HG02981 (cell line): ENCODE data around the gene UQCRQ.

Experiments used
- ATAC-seq: cut with Tn5 transposase; IDR thresholded peaks from one replicate; pipeline ENCODE4 v1.9.1; 2021; ENCODE audit warnings: mild to moderate bottlenecking, moderate library complexity; ENCODE audit not compliant: unreplicated experiment

The UQCRQ gene

GRCh38 chr5:132865668-132866341 lies 637 bp upstream of the UQCRQ start:
- peak; percentile 10 for ATAC-seq

DNA sequence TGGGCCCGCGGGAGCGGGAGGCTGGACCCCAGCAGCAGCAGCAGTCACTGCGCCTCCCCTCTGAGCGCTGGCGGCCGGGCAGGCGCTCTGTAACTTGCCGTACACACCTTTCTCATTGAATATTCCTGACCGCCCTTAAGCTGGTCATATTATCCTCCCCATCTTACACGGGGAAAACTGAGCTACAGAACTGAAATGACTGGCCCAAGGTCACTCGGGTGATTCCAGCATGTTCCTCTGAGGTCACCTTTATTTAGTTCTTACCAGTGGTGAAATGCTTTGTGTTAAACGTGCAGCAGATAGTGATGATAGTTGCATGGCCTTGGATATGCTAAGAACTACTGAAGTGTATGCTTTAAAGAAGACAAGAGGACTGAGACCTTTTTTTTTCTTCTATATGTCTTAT lies 607 bp downstream of the UQCRQ start:
- ATAC-seq: peak; percentile 15

GRCh38 chr5:132868754-132869153 lies 2.3 kb downstream of the UQCRQ start:
- ATAC-seq: no peak

GRCh38 chr5:132870801-132871200 lies 4.4 kb downstream of the UQCRQ start:
- no peak for ATAC-seq

- no peak for ATAC-seq
Observed at GRCh38 chr5:132871459-132872284, 5.2 kb downstream of the UQCRQ start.

- no peak for ATAC-seq
Observed at GRCh38 chr5:132872788-132873118, 6.3 kb downstream of the UQCRQ start.

DNA sequence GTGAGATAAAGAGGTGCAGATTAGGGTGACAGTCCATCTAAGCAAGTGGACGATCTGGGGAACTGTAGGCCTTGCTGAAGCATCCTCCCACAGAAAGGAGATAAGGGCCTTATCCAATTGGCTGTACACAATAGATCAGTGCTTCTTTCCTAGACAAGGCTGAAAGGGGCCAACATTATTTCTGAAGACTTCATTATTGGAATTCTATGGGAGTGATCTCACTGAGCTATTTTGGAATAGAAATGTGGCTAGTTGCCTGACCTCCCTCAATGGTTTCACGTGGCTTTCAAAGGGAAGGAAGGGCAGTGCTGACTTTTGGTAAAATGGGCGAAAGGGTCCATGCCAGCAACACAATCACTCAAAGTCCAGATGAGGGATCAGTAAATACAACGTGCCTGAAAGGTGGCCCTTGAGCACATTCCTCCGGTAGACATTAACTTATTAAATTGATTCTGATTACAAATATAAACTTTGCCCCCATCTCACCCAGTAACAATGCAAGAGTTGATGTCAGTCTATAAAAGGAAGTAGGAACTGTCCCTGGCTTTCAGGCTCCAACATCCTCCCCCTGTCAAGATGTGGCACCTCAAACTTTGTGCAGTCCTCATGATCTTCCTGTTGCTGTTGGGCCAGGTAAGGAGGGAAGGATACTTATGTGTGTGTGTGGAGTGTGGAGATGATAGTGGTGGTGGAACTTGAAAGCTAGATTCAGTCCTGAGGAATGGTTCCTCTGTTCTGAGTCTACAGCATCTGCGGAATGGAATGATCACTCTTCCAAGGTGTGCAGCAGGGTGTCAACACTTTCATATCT lies 6.9 kb downstream of the UQCRQ start, which contains the start of gene LEAP2:
Gene LEAP2, plus strand, starts transcription at position 550 of the 811 bp plus-strand sequence. Its CDS starts 27 bp downstream, at position 577.
- ATAC-seq: no peak

DNA sequence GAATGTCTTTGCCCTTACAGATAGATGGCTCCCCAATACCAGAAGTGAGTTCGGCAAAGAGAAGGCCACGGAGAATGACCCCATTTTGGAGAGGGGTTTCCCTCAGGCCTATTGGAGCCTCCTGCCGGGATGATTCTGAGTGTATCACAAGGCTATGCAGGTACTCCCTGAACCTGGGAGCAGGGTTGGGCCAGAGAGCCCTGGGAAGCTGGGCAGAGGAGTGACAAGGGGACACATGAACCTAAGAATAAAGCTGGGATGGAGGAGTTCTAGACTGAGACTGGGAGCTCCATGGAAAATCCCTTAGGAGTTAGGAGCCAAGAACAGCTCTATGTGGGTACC lies 7.5 kb downstream of the UQCRQ start:
- ATAC-seq: no peak

DNA sequence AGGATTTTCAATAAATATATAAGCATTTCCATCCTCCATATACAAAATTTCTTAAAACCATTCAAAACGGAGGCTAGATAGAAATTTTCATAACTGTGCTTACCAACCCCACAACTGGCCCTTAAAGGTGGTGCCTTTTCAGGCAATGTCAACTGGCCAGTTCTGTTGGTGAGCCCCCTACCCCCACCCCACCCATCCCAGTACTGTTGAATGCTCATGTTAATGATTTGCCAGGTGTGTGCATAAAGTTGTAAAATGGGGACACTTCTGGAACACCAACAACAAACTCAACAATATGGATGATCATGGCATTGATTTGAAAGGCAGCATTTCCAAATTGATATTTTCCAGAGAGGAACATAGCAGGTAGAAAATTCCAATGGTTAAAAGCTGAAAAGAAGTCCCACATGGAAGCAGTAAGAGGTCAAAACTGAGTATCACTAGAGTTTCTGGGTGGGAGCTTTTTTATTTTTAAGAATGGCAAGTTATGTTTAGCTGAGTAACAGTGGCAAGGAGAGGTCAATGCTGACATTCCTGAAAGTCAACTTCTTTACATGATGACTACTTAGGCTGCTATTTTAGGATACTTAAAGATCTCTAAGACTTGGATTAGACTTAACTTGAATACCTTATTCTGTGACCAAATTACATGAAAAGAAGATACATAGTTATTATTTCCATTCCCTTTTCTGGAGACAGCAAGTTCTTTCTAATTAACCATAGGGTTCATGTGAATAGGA lies 9.7 kb downstream of the UQCRQ start:
- no peak for ATAC-seq

DNA sequence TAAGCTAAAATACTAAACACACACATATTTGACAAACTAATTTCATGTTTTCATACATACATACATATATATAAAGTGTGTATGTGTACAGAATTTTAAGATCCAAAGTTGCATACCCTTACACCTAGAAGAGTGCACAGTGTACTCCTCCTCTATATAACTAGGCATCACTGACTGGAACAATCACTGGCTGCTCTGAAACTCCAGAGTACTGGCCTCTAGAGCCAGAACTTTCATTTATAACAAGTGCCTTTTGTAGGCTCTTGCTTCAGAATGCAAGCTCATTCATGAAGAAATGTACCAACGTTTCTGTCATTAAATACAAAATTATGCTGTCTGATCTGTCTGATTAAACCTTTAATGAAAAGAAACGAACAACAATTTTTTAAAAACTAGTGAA lies 11.0 kb downstream of the UQCRQ start:
- no peak for ATAC-seq

- no peak for ATAC-seq
Observed at GRCh38 chr5:132877938-132878337, 11.5 kb downstream of the UQCRQ start.

DNA sequence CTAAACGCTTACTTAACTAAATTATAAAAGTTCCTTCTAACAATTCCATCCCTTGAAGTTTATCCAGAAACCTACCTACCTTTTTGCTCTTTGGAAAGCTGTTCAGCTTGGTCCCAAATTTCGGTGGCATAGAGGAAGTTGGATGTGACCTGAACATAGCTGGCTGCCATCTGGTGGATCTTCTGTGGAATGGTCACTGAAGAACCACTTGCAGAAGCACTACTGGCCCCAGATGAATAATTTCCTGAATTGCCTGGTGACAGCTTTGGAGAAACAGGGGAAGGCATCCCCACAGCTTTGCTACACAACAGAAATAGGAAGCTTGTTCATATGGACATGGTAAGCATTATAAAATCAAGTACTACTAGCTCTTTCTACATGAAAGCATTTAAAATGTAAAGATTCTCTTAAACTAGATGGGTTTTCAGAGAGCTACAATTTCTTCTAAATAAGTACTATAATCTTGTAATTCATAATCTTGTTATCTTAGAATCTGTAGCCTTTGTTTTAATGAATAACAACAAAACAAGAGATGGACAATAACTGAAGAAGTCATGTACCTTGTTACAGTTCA lies 16.9 kb downstream of the UQCRQ start:
- ATAC-seq: no peak

DNA sequence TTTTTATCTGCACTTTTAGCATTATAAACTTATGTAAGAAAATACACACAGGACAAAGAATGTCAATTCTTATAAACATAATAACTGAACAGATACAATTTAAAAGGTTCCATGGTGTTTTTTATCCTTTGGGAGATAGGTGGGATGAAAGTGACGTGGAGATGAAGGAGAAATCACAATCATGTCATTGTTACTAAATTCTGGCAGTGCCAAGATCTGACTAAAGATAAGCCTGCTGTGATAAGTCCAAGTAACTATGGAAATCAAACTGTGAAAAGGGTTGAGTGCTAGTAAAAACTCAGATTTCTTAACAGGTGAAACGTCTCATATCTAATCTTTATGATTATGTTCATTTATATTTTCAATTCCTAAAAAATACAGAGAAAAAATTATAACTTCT lies 18.1 kb downstream of the UQCRQ start:
- ATAC-seq: no peak

DNA sequence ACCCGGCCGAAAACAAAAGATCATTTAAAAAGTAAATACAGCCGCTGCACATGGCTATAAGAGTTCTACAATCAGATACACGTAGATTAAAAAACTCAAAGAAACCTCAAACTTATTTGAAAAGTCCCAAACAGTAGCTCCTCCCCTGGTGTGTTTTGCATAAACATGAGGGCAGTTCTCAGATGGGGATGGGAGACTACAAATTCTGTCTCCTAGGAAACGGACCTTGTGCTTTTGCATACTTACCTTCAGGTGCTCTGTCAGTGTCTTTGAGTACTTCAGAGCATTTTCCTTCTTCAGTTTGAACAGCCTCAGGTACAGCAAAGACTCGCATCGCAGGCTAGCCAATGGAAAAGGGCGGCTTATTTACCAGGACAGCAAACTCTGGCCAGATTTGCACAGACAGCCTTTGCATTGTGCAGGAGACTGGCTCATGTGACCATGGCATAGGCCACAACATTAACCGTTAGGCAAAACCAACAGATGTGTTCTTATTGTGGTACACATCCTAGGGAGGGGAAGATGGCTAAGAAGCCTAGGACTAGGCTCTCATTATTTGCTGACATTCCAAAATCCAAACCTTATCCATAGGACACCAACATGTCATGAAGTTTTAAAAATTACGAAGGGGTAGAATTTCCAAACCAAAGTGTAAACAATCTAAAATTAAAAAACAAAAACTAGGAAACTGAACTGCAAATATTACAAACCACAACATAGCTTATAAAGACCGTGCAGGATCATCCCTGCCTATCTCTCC lies 19.8 kb downstream of the UQCRQ start:
- no peak for ATAC-seq

- ATAC-seq: no peak
Observed at GRCh38 chr5:132887283-132887682, 20.8 kb downstream of the UQCRQ start.

GRCh38 chr5:132889501-132889900 lies 23.1 kb downstream of the UQCRQ start:
- ATAC-seq: no peak

DNA sequence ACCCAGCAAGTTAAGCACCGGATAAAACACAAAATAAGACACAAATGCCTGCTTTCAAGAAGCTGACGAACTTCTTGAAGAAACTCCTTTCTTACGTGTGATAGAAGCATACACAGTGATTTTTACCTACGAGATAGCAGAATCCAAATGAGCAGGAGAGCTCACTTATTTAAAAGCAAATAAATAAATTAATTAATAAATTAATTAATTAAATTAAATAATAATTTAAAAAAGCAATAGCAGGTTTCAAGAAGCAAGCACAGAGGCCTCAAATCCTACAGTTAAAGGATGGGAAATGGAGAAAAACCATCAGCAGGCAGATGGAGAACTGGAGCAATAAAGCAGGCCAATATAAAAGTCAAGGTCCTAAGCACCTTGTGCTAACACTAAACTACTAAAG lies 24.4 kb downstream of the UQCRQ start:
- ATAC-seq: no peak

GRCh38 chr5:132895719-132896305 lies 29.4 kb downstream of the UQCRQ start:
- no peak for ATAC-seq

DNA sequence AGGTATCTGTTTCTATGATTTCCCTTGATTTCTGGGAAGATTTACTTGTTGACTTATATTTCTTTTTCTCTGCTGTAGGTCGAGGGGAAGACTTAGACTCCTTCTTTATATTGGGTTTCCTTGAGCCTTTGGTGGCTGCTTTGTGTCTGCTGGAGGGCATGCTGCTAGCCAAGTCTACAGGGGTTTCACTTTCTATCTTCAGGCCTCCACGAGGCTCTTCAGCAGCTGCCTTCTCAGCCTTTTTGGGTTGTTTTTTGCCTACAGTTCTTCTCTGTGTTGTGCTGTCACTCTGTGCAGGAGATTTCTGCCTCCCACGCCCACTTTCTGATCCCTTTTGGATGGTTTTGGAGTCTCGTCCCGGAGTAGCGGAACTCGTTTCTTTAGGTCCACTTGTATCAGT lies 30.2 kb downstream of the UQCRQ start:
- no peak for ATAC-seq

DNA sequence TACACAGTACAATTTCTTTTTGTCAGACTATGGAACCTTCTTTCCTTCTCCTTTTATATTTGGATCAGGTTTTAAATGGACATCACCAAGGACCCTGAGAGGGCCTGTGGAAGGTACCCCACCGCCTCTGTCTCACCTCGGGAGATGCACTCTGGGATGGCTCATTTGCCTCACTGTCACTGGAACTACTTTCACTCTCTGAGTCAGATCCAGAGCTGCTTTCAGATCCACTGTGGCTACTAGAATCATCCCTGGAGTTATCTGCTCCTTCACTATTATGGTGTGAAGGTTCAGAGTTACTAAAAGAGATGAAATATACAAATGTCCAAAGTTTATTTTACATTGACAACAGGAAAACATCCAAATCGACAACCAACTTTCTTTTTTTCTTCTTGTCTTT lies 31.7 kb downstream of the UQCRQ start:
- ATAC-seq: no peak
